ENCODE data around the gene MON1B.

DNA sequence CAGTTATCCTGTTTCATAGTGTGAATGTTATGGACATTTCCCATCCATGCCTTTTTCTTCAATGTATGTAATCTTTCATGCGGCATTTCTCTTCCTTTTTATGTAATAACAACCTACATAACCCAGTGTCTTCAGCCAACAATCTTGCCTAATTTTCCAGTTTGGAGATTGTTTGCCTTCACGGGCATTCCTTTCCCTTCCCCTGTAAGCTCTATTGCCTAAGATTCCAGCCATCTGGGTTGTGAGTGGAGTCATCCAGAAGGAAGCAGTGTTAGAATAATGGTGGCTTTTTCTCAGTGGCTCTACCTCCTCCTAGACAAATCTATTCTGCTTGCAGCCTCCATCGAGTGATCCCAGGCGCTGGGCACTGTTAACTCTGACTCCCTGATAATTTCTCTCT lies 30.5 kb downstream of the MON1B start:
- TF ChIP-seq, protein P1, sequence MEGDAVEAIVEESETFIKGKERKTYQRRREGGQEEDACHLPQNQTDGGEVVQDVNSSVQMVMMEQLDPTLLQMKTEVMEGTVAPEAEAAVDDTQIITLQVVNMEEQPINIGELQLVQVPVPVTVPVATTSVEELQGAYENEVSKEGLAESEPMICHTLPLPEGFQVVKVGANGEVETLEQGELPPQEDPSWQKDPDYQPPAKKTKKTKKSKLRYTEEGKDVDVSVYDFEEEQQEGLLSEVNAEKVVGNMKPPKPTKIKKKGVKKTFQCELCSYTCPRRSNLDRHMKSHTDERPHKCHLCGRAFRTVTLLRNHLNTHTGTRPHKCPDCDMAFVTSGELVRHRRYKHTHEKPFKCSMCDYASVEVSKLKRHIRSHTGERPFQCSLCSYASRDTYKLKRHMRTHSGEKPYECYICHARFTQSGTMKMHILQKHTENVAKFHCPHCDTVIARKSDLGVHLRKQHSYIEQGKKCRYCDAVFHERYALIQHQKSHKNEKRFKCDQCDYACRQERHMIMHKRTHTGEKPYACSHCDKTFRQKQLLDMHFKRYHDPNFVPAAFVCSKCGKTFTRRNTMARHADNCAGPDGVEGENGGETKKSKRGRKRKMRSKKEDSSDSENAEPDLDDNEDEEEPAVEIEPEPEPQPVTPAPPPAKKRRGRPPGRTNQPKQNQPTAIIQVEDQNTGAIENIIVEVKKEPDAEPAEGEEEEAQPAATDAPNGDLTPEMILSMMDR (IDR thresholded peaks at IDR 0.05; ENCODE audit: insufficient read depth, low read length, poor library complexity, severe bottlenecking): no peak
- TF ChIP-seq EZH2phosphoT487 (conservative IDR thresholded peaks at IDR 0.05; ENCODE audit: low read length): no peak

All from SU-DHL-6 (cell line).